Kasumi-1 (cell line): ENCODE results near the gene MAJIN.
"Not testable (repeated sequence)": the region's sequence is repeated elsewhere in the genome, so short reads cannot be mapped to it uniquely, and the experiment has no call there.

Source experiments
- DNase-seq, 2 experiments: peaks; one replicate each; lab custom pipeline; 2025; lab: John Stamatoyannopoulos, UW

MAJIN gene

GRCh38 chr11:64971421-64972233 lies at the start of gene MAJIN:
Gene MAJIN (minus strand): TSS chr11:64972108. CDS start chr11:64959405, 12,703 bp downstream.
- DNase-seq: no peak

GRCh38 chr11:65021509-65021908 lies 49.6 kb upstream of the MAJIN start:
- no peak for DNase-seq

GRCh38 chr11:65021003-65021402 lies 49.1 kb upstream of the MAJIN start:
- DNase-seq: no peak

GRCh38 chr11:65019824-65020223 lies 47.9 kb upstream of the MAJIN start:
- no peak for DNase-seq

GRCh38 chr11:65017937-65018336 lies 46.0 kb upstream of the MAJIN start:
- no peak for DNase-seq

GRCh38 chr11:65016705-65017104 lies 44.8 kb upstream of the MAJIN start:
- DNase-seq: no peak

- DNase-seq: no peak
These were observed 42.9 kb upstream of the MAJIN start for GRCh38 chr11:65014726-65015227.

- DNase-seq: peak; percentile 81 to 88
These were observed 42.2 kb upstream of the MAJIN start, which contains the start of gene ARL2 for GRCh38 chr11:65013888-65014725. Gene ARL2 (plus strand): TSS chr11:65014160. CDS start chr11:65014208, 48 bp downstream.

- DNase-seq: peak; percentile 88 to 92
These were observed 41.4 kb upstream of the MAJIN start for GRCh38 chr11:65013130-65013887.

GRCh38 chr11:65008873-65009272 lies 37.0 kb upstream of the MAJIN start:
- DNase-seq: no peak

- no peak for DNase-seq
These were observed 36.1 kb upstream of the MAJIN start for GRCh38 chr11:65008016-65008415.

GRCh38 chr11:65003968-65004367 lies 32.1 kb upstream of the MAJIN start:
- DNase-seq: not testable (repeated sequence)

GRCh38 chr11:65003282-65003681 lies 31.4 kb upstream of the MAJIN start:
- peak; percentile 13 to 31 for DNase-seq

GRCh38 chr11:65002706-65003105 lies 30.8 kb upstream of the MAJIN start:
- no peak for DNase-seq

GRCh38 chr11:64999478-64999877 lies 27.6 kb upstream of the MAJIN start:
- no peak for DNase-seq

GRCh38 chr11:64998690-64999431 lies 27.0 kb upstream of the MAJIN start:
- no peak for DNase-seq

GRCh38 chr11:64998141-64998540 lies 26.2 kb upstream of the MAJIN start:
- DNase-seq: no peak

- peak; percentile 13 to 22 for DNase-seq
These were observed 24.9 kb upstream of the MAJIN start, which contains the start of gene BATF2 for GRCh38 chr11:64996710-64997380. Gene BATF2 (minus strand): TSS chr11:64996971. CDS start chr11:64996914, 57 bp downstream.

GRCh38 chr11:64996327-64996709 lies 24.4 kb upstream of the MAJIN start:
- DNase-seq: no peak

GRCh38 chr11:64994318-64994717 lies 22.4 kb upstream of the MAJIN start:
- DNase-seq: no peak
